GM19240 (cell line): ENCODE results near the gene PHTF1.

Experiments
- DNase-seq: peaks from one replicate; pipeline ENCODE4 v3.0.0; 2011; ENCODE audit warnings: low spot score; ENCODE audit not compliant: insufficient read length

Gene PHTF1

GRCh38 chr1:113759333-113760101 lies at the start of gene PHTF1:
Gene PHTF1 (minus strand): TSS chr1:113759486. CDS start chr1:113758703, 783 bp downstream.
- DNase-seq, result peak; percentile 27

GRCh38 chr1:113808450-113809195 lies 49.3 kb upstream of the PHTF1 start:
- DNase-seq, result no peak

- DNase-seq, result no peak
Measured at GRCh38 chr1:113805639-113806038, 46.4 kb upstream of the PHTF1 start.

- DNase-seq, result no peak
Measured at GRCh38 chr1:113805256-113805531, 45.9 kb upstream of the PHTF1 start.

- DNase-seq, result no peak
Measured at GRCh38 chr1:113804421-113805255, 45.4 kb upstream of the PHTF1 start.

- no peak for DNase-seq
Measured at GRCh38 chr1:113802367-113803007, 43.2 kb upstream of the PHTF1 start.

GRCh38 chr1:113800487-113800886 lies 41.2 kb upstream of the PHTF1 start:
- no peak for DNase-seq

GRCh38 chr1:113797472-113797871 lies 38.2 kb upstream of the PHTF1 start:
- DNase-seq, result no peak

- no peak for DNase-seq
Measured at GRCh38 chr1:113793878-113794834, 34.9 kb upstream of the PHTF1 start.

GRCh38 chr1:113792986-113793385 lies 33.7 kb upstream of the PHTF1 start:
- DNase-seq, result no peak

- no peak for DNase-seq
Measured at GRCh38 chr1:113792471-113792870, 33.2 kb upstream of the PHTF1 start.

GRCh38 chr1:113788802-113789201 lies 29.5 kb upstream of the PHTF1 start:
- no peak for DNase-seq

- no peak for DNase-seq
Measured at GRCh38 chr1:113787663-113788062, 28.4 kb upstream of the PHTF1 start.

- no peak for DNase-seq
Measured at GRCh38 chr1:113786069-113786468, 26.8 kb upstream of the PHTF1 start.

- no peak for DNase-seq
Measured at GRCh38 chr1:113784104-113784779, 25.0 kb upstream of the PHTF1 start.

- peak; percentile 9 for DNase-seq
Measured at GRCh38 chr1:113783254-113784103, 24.2 kb upstream of the PHTF1 start.

- no peak for DNase-seq
Measured at GRCh38 chr1:113782406-113782805, 23.1 kb upstream of the PHTF1 start.

- no peak for DNase-seq
Measured at GRCh38 chr1:113780374-113781146, 21.3 kb upstream of the PHTF1 start.
